B cell (primary cell): ENCODE results near the gene NBEAL1. TPM values are rescaled to one million over a fixed set of nuclear protein-coding genes. Genes with fewer than 3 reads are reported as not detected.

Source experiments
- ATAC-seq: fragments of 200-7000 bp; cut with Tn5 transposase; one replicate; pipeline ENCODE4 v1.10.0; 2021; ENCODE audit warnings: low read depth, mild to moderate bottlenecking, moderate number of reproducible peaks, moderate library complexity
- CTCF ChIA-PET: fragments of 350-600 bp; sonication (Branson Sonifier 250); formaldehyde crosslinking; loops from one replicate; lab custom pipeline; 2021; ENCODE audit warnings: antibody characterized with exemption, inconsistent platforms; lab: Charles Lee
- POLR2A ChIA-PET: fragments of 350-600 bp; sonication (Branson Sonifier 250); formaldehyde crosslinking; loops from one replicate; lab custom pipeline; 2021; ENCODE audit warnings: antibody characterized with exemption; lab: Charles Lee
- DNase-seq: peaks from one replicate; pipeline ENCODE4 v3.0.0; 2013
- H2AFZ ChIP-seq: 2 replicates; pipeline ENCODE4 v1.6.1; 2012; ENCODE audit warnings: mild to moderate bottlenecking, low read depth, low read length; ENCODE audit not compliant: insufficient read depth, poor library complexity, severe bottlenecking
- H3K27ac ChIP-seq, 2 donors: 1 replicate in 1 of 2; 2 replicates in 1 of 2; pipeline ENCODE4 v1.5.1; 2012 to 2013; ENCODE audit warnings: low read length in 2 of 2, mild to moderate bottlenecking in 2 of 2, moderate library complexity in 1 of 2
- H3K27me3 ChIP-seq, 4 experiments: fragments of 200-600 bp in 1 of 4; sonication (generic) in 1 of 4; replicated peaks in 1 of 4; 1 replicate in 2 of 4; 2 replicates in 2 of 4; pipeline versions ENCODE4 v1.6.1 to v1.7.0; 2013 to 2016; ENCODE audit warnings: low read length in 3 of 4, mild to moderate bottlenecking in 2 of 4, mixed read lengths in 1 of 4, moderate library complexity in 1 of 4; ENCODE audit not compliant: insufficient read depth in 4 of 4, control insufficient read depth in 3 of 4; ENCODE audit errors: control extremely low read depth in 1 of 4
- H3K36me3 ChIP-seq, 2 experiments: replicated peaks in 1 of 2; 1 replicate in 1 of 2; 2 replicates in 1 of 2; pipeline versions ENCODE4 v1.6.1 to v1.7.1; 2013; ENCODE audit warnings: low read length in 1 of 2; ENCODE audit not compliant: insufficient read depth in 2 of 2, control insufficient read depth in 1 of 2; ENCODE audit errors: control extremely low read depth in 1 of 2, extremely low read depth in 1 of 2
- H3K4me1 ChIP-seq, 2 donors: fragments of 200-600 bp in 1 of 2; sonication (generic) in 1 of 2; 1 replicate in 1 of 2; 2 replicates in 1 of 2; pipeline versions ENCODE4 v1.5.1 to v1.6.1; 2013 to 2017; ENCODE audit warnings: low read length in 2 of 2; ENCODE audit not compliant: control insufficient read depth in 2 of 2, insufficient read depth in 2 of 2
- H3K4me2 ChIP-seq: replicated peaks from 2 replicates; pipeline ENCODE3; 2012; ENCODE audit warnings: mild to moderate bottlenecking, low read depth, low read length; ENCODE audit not compliant: poor library complexity, severe bottlenecking
- H3K4me3 ChIP-seq, 5 experiments: fragments of 200-600 bp in 1 of 5; sonication (generic) in 1 of 5; 1 replicate in 3 of 5; 2 replicates in 2 of 5; pipeline versions ENCODE4 v1.5.1 to v1.7.0; 2011 to 2016; ENCODE audit warnings: low read length in 4 of 5, mild to moderate bottlenecking in 4 of 5, low read depth in 2 of 5, control low read depth in 1 of 5, moderate library complexity in 1 of 5; ENCODE audit not compliant: insufficient read depth in 1 of 5; ENCODE audit errors: control extremely low read depth in 1 of 5, extremely low read depth in 1 of 5
- H3K79me2 ChIP-seq: fragments of 200-600 bp; sonication (generic); one replicate; pipeline ENCODE4 v1.6.0; 2016; ENCODE audit warnings: low read length; ENCODE audit not compliant: control insufficient read depth, insufficient read depth
- H3K9ac ChIP-seq: fragments of 200-600 bp; sonication (generic); 2 replicates; pipeline ENCODE4 v1.6.1; 2017; ENCODE audit warnings: mild to moderate bottlenecking, low read length, moderate library complexity
- H3K9me3 ChIP-seq, 3 donors: one replicate each; pipeline versions ENCODE4 v1.6.1 to v1.7.1; 2013; ENCODE audit warnings: low read length in 2 of 3; ENCODE audit not compliant: control insufficient read depth in 2 of 3, insufficient read depth in 1 of 3; ENCODE audit errors: control extremely low read depth in 1 of 3
- H4K20me1 ChIP-seq: 2 replicates; pipeline ENCODE4 v1.6.0; 2012; ENCODE audit warnings: mild to moderate bottlenecking, low read length; ENCODE audit not compliant: insufficient read depth, control insufficient read depth, poor library complexity, severe bottlenecking
- H3K27ac Mint-ChIP-seq: one replicate; pipeline ENCODE4 v1.8.0; 2021; ENCODE audit warnings: mixed read lengths
- H3K27me3 Mint-ChIP-seq: one replicate; pipeline ENCODE4 v1.8.0; 2021; ENCODE audit warnings: mixed read lengths
- H3K4me1 Mint-ChIP-seq: one replicate; pipeline ENCODE4 v1.8.0; 2021; ENCODE audit warnings: mixed read lengths
- H3K4me3 Mint-ChIP-seq: one replicate; pipeline ENCODE4 v1.8.0; 2021; ENCODE audit warnings: mixed read lengths
- H3K9me3 Mint-ChIP-seq: one replicate; pipeline ENCODE4 v1.8.0; 2022; ENCODE audit warnings: mixed read lengths; ENCODE audit not compliant: insufficient read depth
- EZH2 ChIP-seq: IDR thresholded peaks from 2 replicates; pipeline ENCODE4 v1.6.1; 2012; ENCODE audit warnings: borderline replicate concordance, low read depth, mild to moderate bottlenecking, moderate library complexity, low read length; ENCODE audit not compliant: insufficient read depth, poor library complexity, severe bottlenecking
- WGBS: methylation state at CpG from one replicate; pipeline ENCODE4 v1.1.5; 2013; ENCODE audit warnings: missing lambda C conversion rate; ENCODE audit not compliant: insufficient coverage; 5-methylcytosine and 5-hydroxymethylcytosine counted together
- intact Hi-C: fragments of 100-400 bp; cut with micrococcal nuclease; formaldehyde crosslinking; loops from one replicate; pipeline ENCODE4 v1.10.0; 2022
- polyA plus RNA-seq: library from polyadenylated mRNA; depleted of rRNA; stranded (reverse); fragments of >200 nt; gene quantifications from 2 replicates; pipeline ENCODE4 v1.2.3, GENCODE V29; 2012
- total RNA-seq, 2 donors: library from RNA; stranded (reverse); fragments of 120-200 nt in 1 of 2; gene quantifications; 1 replicate in 1 of 2; 2 replicates in 1 of 2; pipeline versions ENCODE4 v1.2.3 to v1.2.4, GENCODE V29; 2013 to 2022
- TF ChIP-seq, protein P1 (sequence below): fragments of 200-600 bp; IDR thresholded peaks from one replicate; pipeline ENCODE4 v1.8.0; 2022; ENCODE audit warnings: antibody characterized with exemption, mild to moderate bottlenecking

Gene NBEAL1
- total and polyA plus RNA-seq, 2 donors (not counting 1 experiment from before 2014, with no cell fraction given): 2.2 to 22.0 TPM

DNA sequence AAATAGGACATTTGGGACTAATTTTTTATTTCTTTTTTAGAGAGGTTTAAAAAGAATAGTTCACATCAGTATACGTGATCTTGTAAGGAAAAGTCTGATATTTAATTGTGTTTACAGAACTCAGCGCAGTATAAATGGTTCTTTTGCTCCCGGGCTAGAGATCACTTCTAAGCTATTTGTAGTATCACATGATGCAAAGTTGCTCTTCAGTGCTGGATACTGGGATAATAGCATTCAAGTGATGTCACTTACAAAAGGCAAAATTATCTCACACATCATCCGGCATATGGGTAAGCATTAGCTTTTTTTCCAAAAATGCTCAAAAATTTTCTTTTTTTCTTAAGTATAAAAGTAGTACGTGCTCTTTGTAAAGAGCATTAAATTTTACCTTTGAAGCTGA is 186.8 kb downstream of the NBEAL1 start:
- Histone ChIP-seq H3K27me3 (no peaks in the 10 kb centered on the region), H3K79me2 (no peaks in the 10 kb centered on the region), H3K9me3 (no peaks in the 10 kb centered on the region), H2AFZ (no peak overlapping the region), H3K4me1 (no peaks in the 10 kb centered on the region), H4K20me1 (no peaks in the 10 kb centered on the region), H3K4me2 (no peak overlapping the region), H3K36me3 (no peaks in the 10 kb centered on the region), H3K27ac (no peak overlapping the region), H3K9ac (no peak overlapping the region), H3K4me3 (no peak overlapping the region)
- intact Hi-C loops: no loop called here
- ATAC-seq: no peak
- H3K4me1 Mint-ChIP-seq: no peaks in the 10 kb centered on the region
- no peak for TF ChIP-seq EZH2
- TF ChIP-seq, protein P1, sequence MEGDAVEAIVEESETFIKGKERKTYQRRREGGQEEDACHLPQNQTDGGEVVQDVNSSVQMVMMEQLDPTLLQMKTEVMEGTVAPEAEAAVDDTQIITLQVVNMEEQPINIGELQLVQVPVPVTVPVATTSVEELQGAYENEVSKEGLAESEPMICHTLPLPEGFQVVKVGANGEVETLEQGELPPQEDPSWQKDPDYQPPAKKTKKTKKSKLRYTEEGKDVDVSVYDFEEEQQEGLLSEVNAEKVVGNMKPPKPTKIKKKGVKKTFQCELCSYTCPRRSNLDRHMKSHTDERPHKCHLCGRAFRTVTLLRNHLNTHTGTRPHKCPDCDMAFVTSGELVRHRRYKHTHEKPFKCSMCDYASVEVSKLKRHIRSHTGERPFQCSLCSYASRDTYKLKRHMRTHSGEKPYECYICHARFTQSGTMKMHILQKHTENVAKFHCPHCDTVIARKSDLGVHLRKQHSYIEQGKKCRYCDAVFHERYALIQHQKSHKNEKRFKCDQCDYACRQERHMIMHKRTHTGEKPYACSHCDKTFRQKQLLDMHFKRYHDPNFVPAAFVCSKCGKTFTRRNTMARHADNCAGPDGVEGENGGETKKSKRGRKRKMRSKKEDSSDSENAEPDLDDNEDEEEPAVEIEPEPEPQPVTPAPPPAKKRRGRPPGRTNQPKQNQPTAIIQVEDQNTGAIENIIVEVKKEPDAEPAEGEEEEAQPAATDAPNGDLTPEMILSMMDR: no peak
- WGBS: no CpG with 5 or more reads among the region's 5 CpGs
- CTCF ChIA-PET: interaction anchor here (0.6 kb wide), 1 partner anchor 310 kb away, joined by 3 read pairs; no protein-coding TSS in a partner anchor
- H3K9me3 Mint-ChIP-seq: no peaks in the 10 kb centered on the region
- H3K27ac Mint-ChIP-seq: no peak overlapping the region
- no peak overlapping the region for H3K4me3 Mint-ChIP-seq
- no peak for DNase-seq
- no peaks in the 10 kb centered on the region for H3K27me3 Mint-ChIP-seq
- POLR2A ChIA-PET: no interaction called here

DNA sequence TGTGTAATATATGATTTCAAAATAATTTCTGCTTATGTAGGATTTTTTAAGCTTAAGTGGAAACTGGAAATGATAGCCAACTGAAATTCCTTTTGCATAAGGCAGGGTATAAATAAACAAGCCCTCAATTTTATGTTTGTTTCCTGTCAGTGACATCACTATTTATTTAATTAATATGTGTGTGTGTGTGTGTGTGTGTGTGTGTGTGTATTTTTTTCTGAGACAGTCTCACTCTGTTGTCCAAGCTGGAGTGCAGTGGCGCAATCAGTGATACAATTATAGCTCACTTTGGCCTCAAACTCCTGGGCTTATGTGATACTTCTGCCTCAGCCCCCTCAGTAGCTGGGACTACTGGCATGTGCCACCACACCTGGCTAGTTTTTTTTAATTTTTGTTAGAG is 194.9 kb downstream of the NBEAL1 start:
- Mint-ChIP-seq H3K27ac (no peak overlapping the region), H3K4me3 (no peak overlapping the region), H3K27me3 (no peaks in the 10 kb centered on the region), H3K4me1 (no peaks in the 10 kb centered on the region), H3K9me3 (no peaks in the 10 kb centered on the region)
- ATAC-seq (no peak), DNase-seq (no peak)
- H3K36me3 ChIP-seq: no peaks in the 10 kb centered on the region
- H3K27ac ChIP-seq: no peak overlapping the region
- no peak overlapping the region for H3K4me2 ChIP-seq
- H3K79me2 ChIP-seq: no peaks in the 10 kb centered on the region
- H3K9me3 ChIP-seq: no peaks in the 10 kb centered on the region
- no peaks in the 10 kb centered on the region for H4K20me1 ChIP-seq
- H2AFZ ChIP-seq: no peak overlapping the region
- H3K27me3 ChIP-seq: no peaks in the 10 kb centered on the region
- POLR2A ChIA-PET: no interaction called here
- intact Hi-C loops: no loop called here
- H3K4me3 ChIP-seq: no peak overlapping the region
- TF ChIP-seq, protein P1: no peak
- TF ChIP-seq EZH2: no peak
- no CpG with 5 or more reads among the region's 1 CpG for WGBS
- H3K4me1 ChIP-seq: no peaks in the 10 kb centered on the region
- CTCF ChIA-PET: interaction anchor here (0.6 kb wide), 1 partner anchor 627 kb away, joined by 4 read pairs; no protein-coding TSS in a partner anchor
- H3K9ac ChIP-seq: no peak overlapping the region
